Frontal cortex (tissue), 4 donors: ENCODE measurements around the gene MAP1LC3B. TPM values are rescaled to one million over a fixed set of nuclear protein-coding genes. Genes with fewer than 3 reads are reported as not detected.
"Not testable (repeated sequence)": the region's sequence is repeated elsewhere in the genome, so short reads cannot be mapped to it uniquely, and the experiment has no call there.

ENCODE experiments used
- DNase-seq, 2 donors: peaks; one replicate each; pipeline ENCODE4 v3.0.0; 2012; ENCODE audit warnings: low spot score in 2 of 2
- FAIRE-seq: peaks from 2 replicates; lab custom pipeline; 2012; peaks lifted over from hg19 to GRCh38; lab: Jason Lieb, UNC
- total RNA-seq: library from RNA; depleted of rRNA; stranded (reverse); fragments of >200 nt; gene quantifications from one replicate; pipeline ENCODE4 v1.2.3, GENCODE V29; 2014
- donor health status: control.
- donor health status: control.
- donor health status: control.

MAP1LC3B gene
- total RNA-seq, 1 donor from 2014 or later, result 24.5 TPM

GRCh38 chr16:87359121-87359520 lies 33.0 kb upstream of the MAP1LC3B start:
- DNase-seq, result no peak
- no peak for FAIRE-seq

DNA sequence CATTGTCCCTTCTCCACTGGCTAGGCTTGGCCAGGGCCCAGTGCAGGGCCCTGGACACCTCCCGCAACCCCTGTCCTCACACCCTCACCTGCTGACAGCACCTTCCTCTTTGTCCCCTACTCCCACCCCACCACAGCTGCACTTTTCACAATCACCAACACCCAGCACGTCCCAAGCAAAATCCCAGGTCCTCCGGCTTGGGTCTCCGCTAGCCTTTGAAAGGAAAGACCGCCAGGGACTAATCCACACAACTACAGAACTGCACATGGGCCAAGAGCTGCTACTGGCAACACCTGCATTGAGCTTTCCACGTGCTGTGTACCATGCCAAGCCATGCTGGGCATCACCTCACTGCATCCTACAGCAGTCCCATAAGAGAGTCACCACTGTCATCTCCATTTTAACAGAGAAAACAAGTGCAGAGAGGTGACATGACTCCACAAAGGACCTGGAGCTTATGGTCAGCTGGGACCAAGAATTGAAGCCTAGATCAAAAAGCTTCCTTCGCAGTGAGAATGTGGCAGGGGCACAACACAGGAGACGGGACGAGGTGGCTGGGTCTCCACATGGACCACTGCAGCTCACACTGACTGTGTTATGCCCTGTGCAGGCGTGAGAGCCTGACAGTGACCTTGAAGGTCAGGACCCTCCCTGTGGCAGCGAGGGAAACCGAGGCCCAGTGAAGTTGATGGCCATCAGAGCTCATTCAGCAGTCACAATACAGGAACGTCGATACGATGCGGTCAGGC lies 31.1 kb upstream of the MAP1LC3B start:
- no peak for FAIRE-seq
- no peak for DNase-seq

GRCh38 chr16:87361916-87362619 lies 30.1 kb upstream of the MAP1LC3B start:
- FAIRE-seq, result no peak
- DNase-seq, result no peak

- FAIRE-seq, result not testable (repeated sequence)
Measured at GRCh38 chr16:87362828-87363559, 29.1 kb upstream of the MAP1LC3B start.

DNA sequence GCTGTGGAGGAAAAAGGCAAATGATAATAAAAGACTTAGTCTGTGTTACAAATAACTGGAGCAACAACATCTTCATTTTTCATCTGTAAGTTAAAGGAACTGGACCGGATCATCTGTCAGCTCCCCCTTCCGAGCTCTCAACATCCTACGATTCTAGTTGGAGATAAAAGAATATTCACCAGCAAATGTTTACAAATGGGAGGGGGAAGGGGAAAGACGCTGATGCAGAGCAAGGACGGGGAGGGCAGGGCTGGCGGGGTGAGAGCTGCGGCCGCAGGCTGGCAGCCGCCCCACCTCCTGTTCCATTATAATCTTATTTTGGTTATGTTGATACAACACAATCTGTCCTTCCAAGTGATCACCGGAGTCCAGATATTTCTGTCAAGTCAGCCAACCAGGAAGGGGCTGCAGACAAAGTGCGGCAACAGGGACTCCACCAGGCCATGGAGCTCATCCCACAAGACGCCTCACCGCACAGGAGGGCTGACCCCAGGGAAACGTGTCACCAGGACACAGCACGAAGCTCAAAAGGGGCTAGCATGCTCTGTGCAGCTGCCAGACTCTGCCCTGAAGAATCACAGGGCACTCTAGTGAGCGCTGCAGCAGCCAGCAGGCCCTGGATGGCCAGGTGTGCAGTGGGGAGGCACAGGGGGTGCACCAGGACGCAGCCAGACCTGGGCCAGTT lies 28.2 kb upstream of the MAP1LC3B start:
- DNase-seq (peak in 1 of 2 donors; percentile 57), FAIRE-seq (no peak)

More at GRCh38 chr16:87362828-87363559, 29.1 kb upstream of the MAP1LC3B start:
- DNase-seq, result not testable (repeated sequence)

GRCh38 chr16:87365021-87365713 lies 27.0 kb upstream of the MAP1LC3B start:
- DNase-seq (no peak), FAIRE-seq (no peak)

GRCh38 chr16:87366288-87366687 lies 25.8 kb upstream of the MAP1LC3B start:
- no peak for FAIRE-seq

DNA sequence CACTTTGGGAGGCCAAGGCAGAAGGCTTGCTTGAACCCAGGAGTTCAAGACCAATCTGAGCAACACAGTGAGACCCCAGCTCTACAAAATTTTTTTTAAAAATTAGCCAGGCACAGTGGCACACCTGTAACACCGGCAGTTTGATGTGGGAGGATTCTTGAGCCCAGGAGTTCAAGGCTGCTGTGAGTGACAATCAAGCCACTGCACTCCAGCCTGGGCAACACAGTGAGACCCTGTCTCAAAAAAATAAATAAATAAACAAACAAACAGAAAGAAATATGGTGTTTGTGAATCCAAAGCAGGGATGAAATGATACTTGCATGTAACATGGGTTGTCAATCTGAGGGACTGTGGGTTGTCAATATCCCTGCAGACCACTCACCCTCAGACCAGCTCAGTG lies 25.2 kb upstream of the MAP1LC3B start:
- DNase-seq, result no peak
- FAIRE-seq, result no peak

More at GRCh38 chr16:87366288-87366687, 25.8 kb upstream of the MAP1LC3B start:
- no peak for DNase-seq

DNA sequence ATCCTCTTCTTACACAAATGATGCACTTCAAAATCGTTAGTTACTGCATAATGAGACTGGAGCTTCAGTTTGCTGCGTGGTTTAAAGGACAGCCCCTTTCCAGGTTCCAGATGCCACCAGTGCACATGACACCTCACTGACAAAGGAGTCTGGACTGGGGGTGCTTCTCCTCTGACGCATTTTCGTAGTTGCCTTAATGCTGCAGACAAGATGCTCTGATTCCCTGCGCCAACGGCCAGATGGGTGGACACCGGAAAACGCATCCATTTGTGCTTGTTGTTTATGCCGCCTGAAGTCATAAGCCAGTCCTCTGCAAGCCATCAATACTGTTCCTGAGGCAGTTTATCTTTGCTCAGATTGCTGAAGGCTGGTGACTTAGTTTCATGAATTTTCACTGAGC lies 24.6 kb upstream of the MAP1LC3B start:
- no peak for FAIRE-seq
- no peak for DNase-seq

DNA sequence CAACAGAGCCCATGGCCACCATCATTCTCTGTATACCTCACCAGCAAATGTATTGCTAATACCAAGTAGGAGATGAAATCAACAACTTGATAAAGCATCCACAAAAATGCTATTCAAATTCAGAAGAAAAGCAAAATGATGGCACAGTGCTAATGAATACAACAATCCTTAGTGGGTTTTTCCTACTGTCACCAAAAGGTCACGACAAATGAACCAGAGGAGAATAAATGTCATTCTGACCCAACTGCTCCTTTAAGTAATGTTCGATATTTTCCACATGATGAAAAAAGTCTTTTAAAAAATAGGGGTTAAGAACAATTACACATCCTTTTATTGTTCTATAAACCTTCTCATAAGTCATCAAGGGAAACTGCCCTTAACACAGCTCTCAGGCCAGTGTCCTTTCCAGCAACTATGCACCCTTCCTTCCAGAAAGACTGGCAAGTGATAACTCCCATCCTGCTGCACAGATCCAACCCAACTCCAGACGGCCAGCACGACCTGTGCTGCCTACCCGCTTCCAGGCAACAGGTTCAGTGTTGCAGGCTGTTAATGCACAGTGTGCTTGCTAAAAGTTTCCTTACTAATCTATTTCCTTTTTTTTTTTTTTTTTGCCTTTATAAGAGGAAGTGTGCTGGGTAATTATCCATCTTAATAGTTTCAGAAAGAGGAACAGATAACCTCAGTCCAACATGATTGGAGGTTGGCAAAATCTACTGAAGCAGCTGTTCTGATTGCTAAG lies 23.9 kb upstream of the MAP1LC3B start:
- FAIRE-seq (no peak), DNase-seq (no peak)

- FAIRE-seq (no peak), DNase-seq (no peak)
Measured at GRCh38 chr16:87369117-87369765, 22.9 kb upstream of the MAP1LC3B start.

- FAIRE-seq (no peak), DNase-seq (no peak)
Measured at GRCh38 chr16:87369796-87370719, 22.1 kb upstream of the MAP1LC3B start.

GRCh38 chr16:87371261-87371866 lies 20.8 kb upstream of the MAP1LC3B start:
- DNase-seq (no peak), FAIRE-seq (no peak)

GRCh38 chr16:87372305-87372704 lies 19.8 kb upstream of the MAP1LC3B start:
- FAIRE-seq (no peak), DNase-seq (no peak)

GRCh38 chr16:87374313-87374712 lies 17.8 kb upstream of the MAP1LC3B start:
- no peak for DNase-seq

GRCh38 chr16:87375426-87376135 lies 16.6 kb upstream of the MAP1LC3B start:
- FAIRE-seq (no peak), DNase-seq (no peak)

More at GRCh38 chr16:87374313-87374712, 17.8 kb upstream of the MAP1LC3B start:
- no peak for FAIRE-seq
